Fibroblast of peridontal ligament (primary cell): ENCODE results near the gene PRR3.

Source experiments
- DNase-seq: peaks from one replicate; pipeline ENCODE4 v3.0.0-alpha.2; 2010; ENCODE audit errors: extremely low read depth

PRR3 gene

GRCh38 chr6:30571075-30571761 is 14.1 kb downstream of the PRR3 start, which contains the start of gene ABCF1:
TSS of gene ABCF1 (plus strand) at chr6:30571442. CDS start at chr6:30571488, 46 bp downstream.
- DNase-seq: peak; percentile 94

DNA sequence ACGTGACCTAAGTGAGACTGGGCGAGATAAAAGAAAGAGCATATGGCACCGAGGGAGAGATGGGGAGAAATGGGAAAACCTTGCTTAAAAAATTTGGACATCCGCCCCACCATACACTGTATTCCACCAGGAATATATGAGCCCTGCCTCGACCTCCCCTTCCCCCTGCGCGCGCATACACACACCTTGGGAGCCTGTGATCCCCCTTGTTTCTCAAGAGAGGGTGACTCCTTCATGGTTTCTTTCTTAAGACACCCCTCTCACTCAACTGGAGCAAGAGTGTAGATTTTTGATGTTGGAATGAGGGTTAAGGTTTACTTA is 14.6 kb downstream of the PRR3 start:
- DNase-seq: no peak

- DNase-seq: no peak
Observed at GRCh38 chr6:30572148-30572547, 15.1 kb downstream of the PRR3 start.

DNA sequence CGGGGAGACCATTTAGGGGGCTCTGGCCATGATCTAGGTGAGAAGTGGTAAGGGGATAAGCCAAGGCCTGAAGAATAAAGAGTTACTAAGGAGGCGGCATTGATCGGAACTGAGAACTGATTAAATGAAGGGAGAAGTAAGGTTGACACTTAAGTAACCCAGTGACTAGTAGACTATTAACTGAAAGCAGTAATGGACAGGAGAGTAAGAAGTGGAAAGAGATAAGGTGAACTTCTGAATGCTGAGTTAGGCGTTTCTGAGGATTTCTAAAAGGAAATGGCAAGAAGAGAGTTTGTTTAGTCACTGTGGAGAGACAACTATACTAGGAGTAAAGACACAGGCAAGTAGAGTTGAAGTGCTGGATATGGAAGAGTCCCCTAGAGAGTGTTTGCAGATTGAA is 16.0 kb downstream of the PRR3 start:
- no peak for DNase-seq

GRCh38 chr6:30578051-30578450 is 21.0 kb downstream of the PRR3 start:
- DNase-seq: no peak

GRCh38 chr6:30583921-30584320 is 26.8 kb downstream of the PRR3 start:
- no peak for DNase-seq

- no peak for DNase-seq
Observed at GRCh38 chr6:30589754-30590358, 32.8 kb downstream of the PRR3 start.

DNA sequence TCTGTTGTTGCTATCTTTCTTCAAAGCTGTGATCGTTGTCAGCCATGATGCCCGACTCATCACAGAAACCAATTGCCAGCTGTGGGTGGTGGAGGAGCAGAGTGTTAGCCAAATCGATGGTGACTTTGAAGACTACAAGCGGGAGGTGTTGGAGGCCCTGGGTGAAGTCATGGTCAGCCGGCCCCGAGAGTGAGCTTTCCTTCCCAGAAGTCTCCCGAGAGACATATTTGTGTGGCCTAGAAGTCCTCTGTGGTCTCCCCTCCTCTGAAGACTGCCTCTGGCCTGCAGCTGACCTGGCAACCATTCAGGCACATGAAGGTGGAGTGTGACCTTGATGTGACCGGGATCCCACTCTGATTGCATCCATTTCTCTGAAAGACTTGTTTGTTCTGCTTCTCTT is 33.4 kb downstream of the PRR3 start:
- no peak for DNase-seq

DNA sequence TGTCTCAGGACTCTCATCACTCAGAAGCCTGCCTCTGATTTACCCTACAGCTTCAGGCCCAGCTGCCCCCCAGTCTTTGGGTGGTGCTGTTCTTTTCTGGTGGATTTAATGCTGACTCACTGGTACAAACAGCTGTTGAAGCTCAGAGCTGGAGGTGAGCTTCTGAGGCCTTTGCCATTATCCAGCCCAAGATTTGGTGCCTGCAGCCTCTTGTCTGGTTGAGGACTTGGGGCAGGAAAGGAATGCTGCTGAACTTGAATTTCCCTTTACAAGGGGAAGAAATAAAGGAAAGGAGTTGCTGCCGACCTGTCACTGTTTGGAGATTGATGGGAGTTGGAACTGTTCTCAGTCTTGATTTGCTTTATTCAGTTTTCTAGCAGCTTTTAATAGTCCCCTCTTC is 33.9 kb downstream of the PRR3 start:
- DNase-seq: peak; percentile 50

GRCh38 chr6:30592287-30592686 is 35.2 kb downstream of the PRR3 start:
- DNase-seq: no peak

GRCh38 chr6:30597315-30598144 is 40.4 kb downstream of the PRR3 start:
- peak; percentile 84 for DNase-seq

DNA sequence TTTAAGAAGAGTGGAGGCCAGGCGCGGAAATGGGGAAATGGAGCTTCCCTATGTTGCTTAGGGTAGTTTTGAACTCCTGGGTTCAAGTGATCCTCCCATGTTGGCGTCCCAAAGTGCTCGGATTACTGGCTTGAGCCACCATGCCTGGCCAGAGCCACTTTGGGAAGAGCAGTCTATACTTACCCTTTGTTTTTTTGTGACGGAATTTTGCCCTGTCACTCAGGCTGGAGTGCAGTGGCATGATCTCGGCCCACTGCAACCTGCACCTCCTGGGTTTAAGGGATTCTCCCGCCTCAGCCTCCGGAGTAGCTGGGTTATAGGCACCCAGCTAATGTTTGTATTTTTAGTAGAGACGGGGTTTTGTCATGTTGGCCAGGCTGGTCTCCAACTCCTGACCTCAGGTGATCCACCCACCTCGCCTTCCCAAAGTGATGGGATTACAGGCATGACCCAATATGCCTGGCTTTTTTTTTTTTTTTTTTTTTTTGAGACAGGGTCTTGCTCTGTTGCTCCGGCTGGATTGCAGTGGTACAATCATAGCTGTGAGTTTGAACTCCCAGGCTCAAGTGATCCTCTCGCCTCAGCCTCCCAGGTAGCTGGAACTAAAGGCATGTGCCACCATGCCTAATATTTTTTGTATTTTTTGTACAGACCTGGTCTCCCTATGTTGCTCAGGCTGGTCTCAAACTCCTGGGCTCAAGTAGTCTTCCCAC is 42.0 kb downstream of the PRR3 start:
- DNase-seq: no peak

- DNase-seq: no peak
Observed at GRCh38 chr6:30599625-30600324, 42.7 kb downstream of the PRR3 start.

- no peak for DNase-seq
Observed at GRCh38 chr6:30600451-30600961, 43.4 kb downstream of the PRR3 start.

DNA sequence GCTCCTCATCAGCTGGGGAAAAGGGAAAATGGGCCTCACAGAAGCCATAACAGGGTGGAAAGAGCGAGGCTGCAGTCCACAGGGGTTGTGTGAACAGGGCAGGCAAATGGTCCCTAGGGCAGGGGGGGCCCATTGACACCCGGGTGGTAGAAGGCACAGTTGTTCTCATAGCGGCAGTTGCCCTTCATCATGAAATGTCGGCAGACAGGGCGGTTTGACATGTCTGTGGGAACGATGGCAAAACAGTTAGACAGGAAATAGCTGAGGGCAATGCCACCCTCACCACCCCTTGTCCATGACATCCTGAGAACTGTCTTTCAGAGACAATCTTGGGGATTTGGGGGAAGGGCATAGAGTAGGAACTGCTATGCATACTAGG is 44.3 kb downstream of the PRR3 start:
- DNase-seq: no peak

DNA sequence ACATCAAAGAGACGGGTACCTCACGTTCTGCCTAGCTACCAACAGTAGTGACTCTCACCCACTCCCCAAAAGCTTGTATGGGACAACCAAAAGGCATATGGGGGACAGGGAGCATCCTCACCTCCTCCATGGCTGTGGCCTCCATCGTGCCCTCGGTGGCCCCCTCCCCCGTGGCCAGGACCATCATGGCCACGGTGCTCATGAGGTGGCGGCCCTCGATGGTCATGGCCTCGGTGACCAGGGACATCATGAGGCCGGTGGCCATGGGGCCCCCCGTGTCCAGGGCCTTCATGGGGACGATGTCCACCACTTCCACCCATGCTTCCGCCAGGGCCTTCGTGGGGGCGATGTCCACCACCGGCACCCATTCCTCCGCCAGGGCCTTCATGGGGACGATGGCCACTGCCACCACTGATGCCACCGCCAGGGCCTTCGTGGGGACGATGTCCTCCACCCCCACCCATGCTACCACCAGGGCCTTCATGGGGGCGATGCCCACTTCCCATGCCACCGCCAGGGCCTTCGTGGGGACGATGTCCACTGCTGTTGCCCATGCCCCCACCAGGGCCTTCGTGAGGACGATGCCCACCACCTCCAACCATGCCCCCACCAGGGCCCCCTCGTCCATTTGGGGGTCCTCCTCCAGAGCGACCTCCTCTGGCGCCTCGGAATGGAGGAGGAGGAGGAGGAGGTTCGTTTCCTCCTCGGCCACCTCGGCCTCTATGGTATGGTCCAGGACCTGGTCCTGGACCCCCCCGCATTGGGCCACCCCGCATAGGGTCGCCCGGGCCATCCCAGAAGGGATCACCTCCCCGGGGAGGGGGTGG is 44.9 kb downstream of the PRR3 start:
- DNase-seq: no peak

- DNase-seq: no peak
Observed at GRCh38 chr6:30603961-30604360, 46.9 kb downstream of the PRR3 start.

- no peak for DNase-seq
Observed at GRCh38 chr6:30610065-30610464, 53.0 kb downstream of the PRR3 start.

DNA sequence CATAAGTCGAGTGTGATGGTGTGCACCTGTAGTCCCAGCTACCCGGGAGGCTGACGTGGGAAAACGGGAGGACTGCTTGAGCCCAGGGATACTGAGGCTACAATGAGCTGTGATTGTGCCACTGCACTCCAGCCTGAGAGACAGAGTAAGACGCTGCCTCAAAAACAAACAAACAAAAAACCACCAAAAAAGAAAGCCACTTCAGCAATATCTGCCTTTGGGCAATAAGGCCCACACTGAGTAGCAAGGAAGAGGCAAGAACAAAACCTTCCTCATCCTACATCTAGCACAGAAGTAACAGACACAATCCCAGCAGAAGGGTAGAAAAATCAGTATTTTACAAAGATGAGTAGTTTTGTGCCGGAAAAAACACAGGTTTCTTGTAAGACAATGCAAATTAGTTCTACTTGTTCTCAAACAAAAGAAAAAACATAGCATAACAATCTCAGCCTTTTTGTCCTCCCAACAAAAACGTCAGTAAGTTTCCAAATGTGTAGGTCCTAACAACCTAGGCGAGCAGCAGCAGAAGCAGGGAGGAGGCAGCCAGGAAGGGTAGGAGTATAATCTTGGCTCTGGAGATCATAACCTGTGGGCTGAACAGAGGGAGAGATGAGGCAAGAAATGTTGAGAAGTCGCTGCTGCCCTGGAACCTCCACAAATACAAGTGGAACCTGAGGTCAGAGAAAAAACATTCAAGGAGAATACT is 54.2 kb downstream of the PRR3 start:
- DNase-seq: no peak

DNA sequence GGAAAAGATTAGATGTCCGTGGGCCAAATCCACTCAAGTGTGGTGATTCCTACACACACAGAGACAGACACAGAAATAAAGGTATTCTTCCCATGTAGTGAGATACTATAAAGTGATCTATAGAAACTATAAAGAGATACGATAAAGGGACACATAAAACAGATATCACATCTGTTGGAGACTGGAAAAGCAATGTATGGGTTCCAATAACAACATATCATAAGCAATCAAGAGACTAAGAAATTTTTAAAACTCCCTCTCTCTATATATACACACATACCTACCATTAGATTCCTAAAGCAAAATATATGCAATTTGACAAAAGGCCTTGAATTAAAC is 54.7 kb downstream of the PRR3 start:
- no peak for DNase-seq
